Measurements from ENCODE around the gene FKBP5.

GRCh38 chr6:35664945-35665344 lies 23.8 kb downstream of the FKBP5 start:
- no peak for TF ChIP-seq CTCF (IDR thresholded peaks at IDR 0.05)
- no peak for TF ChIP-seq POLR2A (IDR thresholded peaks at IDR 0.05)

All from esophagus squamous epithelium (tissue), 4 donors.